Peyer's patch (tissue), 4 donors: ENCODE results near the gene ESAM. TPM values are rescaled to one million over a fixed set of nuclear protein-coding genes. Genes with fewer than 3 reads are reported as not detected.
A peak's percentile ranks its signal among the peaks of the same experiment; 100 is the strongest.

ENCODE experiments used
- DNase-seq, 3 donors: peaks; one replicate each; pipeline ENCODE4 v3.0.0-alpha.2; 2017 to 2019
- H3K27ac ChIP-seq, 4 donors: fragments of 200-600 bp; sonication (generic); one replicate each; pipeline ENCODE4 v1.5.1; 2016 to 2019
- H3K27me3 ChIP-seq, 2 donors: fragments of 200-600 bp; sonication (generic); one replicate each; pipeline ENCODE4 v1.5.1; 2019
- H3K36me3 ChIP-seq, 3 donors: fragments of 200-600 bp; sonication (generic); one replicate each; pipeline ENCODE4 v1.5.1; 2016 to 2019
- H3K4me1 ChIP-seq, 4 donors: fragments of 200-600 bp; sonication (generic); one replicate each; pipeline ENCODE4 v1.5.1; 2016 to 2019
- H3K4me3 ChIP-seq, 4 donors: fragments of 200-600 bp; sonication (generic); 1 replicate in 3 of 4; 2 replicates in 1 of 4; pipeline ENCODE4 v1.5.1; 2016 to 2019; ENCODE audit warnings: mild to moderate bottlenecking in 1 of 4
- H3K9me3 ChIP-seq, 4 donors: fragments of 200-600 bp; sonication (generic); one replicate each; pipeline ENCODE4 v1.5.1; 2016 to 2019; ENCODE audit warnings: mild to moderate bottlenecking in 1 of 4
- POLR2A ChIP-seq, 2 donors: fragments of 450-650 bp; IDR thresholded peaks; one replicate each; pipeline ENCODE4 v1.5.1; 2017; ENCODE audit warnings: antibody characterized with exemption in 2 of 2, mild to moderate bottlenecking in 2 of 2, moderate library complexity in 2 of 2
- total RNA-seq, 4 donors: library from RNA; depleted of rRNA; stranded (reverse); fragments of >200 nt; gene quantifications; one replicate each; pipeline ENCODE4 v1.1.0, GENCODE V29; 2016
- TF ChIP-seq, protein P1 (sequence below), 6 experiments: fragments of 450-650 bp in 4 of 6; fragments of 200-600 bp in 2 of 6; sonication (generic) in 1 of 6; IDR thresholded peaks; one replicate each; pipeline ENCODE4 v1.5.1; 2017 to 2019; ENCODE audit warnings: antibody characterized with exemption in 6 of 6, mild to moderate bottlenecking in 3 of 6, moderate library complexity in 1 of 6

The ESAM gene
- total RNA-seq, 4 donors from 2014 or later: 1.2 to 11.1 (median 6.6) TPM

DNA sequence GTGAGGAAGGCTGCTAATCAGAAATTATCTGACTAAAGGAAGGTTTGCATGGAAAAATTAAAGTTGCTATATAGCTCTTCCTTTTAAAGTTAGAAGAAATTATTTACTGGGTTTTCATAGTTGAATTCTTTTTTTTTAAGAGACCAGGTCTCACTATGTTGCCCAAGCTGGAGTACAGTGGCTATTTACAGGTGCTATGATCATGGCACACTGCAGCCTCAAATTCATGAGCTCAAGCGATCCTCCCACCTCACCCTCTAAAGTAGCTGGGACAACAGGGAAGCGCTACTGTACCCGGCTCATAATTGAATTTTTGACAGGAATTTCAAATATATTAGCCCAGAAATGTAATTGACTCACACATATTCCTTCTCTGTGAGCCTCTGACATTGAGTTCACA lies 34.2 kb upstream of the ESAM start:
- DNase-seq: no peak
- Histone ChIP-seq H3K27me3 (no peaks in the 10 kb centered on the region), H3K4me3 (no peak overlapping the region), H3K9me3 (no peaks in the 10 kb centered on the region), H3K27ac (no peak overlapping the region), H3K36me3 (no peaks in the 10 kb centered on the region), H3K4me1 (peaks cover 0 to 21% (median 5%) of the 10 kb centered on the region in 4 donors)
- TF ChIP-seq POLR2A (IDR thresholded peaks at IDR 0.05): no peak
- TF ChIP-seq, protein P1, sequence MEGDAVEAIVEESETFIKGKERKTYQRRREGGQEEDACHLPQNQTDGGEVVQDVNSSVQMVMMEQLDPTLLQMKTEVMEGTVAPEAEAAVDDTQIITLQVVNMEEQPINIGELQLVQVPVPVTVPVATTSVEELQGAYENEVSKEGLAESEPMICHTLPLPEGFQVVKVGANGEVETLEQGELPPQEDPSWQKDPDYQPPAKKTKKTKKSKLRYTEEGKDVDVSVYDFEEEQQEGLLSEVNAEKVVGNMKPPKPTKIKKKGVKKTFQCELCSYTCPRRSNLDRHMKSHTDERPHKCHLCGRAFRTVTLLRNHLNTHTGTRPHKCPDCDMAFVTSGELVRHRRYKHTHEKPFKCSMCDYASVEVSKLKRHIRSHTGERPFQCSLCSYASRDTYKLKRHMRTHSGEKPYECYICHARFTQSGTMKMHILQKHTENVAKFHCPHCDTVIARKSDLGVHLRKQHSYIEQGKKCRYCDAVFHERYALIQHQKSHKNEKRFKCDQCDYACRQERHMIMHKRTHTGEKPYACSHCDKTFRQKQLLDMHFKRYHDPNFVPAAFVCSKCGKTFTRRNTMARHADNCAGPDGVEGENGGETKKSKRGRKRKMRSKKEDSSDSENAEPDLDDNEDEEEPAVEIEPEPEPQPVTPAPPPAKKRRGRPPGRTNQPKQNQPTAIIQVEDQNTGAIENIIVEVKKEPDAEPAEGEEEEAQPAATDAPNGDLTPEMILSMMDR (IDR thresholded peaks at IDR 0.05): no peak

- DNase-seq: peak in 1 of 3 donors; percentile 68
- no peak for TF ChIP-seq POLR2A (IDR thresholded peaks at IDR 0.05)
- TF ChIP-seq, protein P1 (IDR thresholded peaks at IDR 0.05): peak; percentile 20 to 65 (median 57)
- H3K36me3 ChIP-seq: no peaks in the 10 kb centered on the region
Observed at GRCh38 chr11:124793466-124794278, 31.6 kb upstream of the ESAM start.

GRCh38 chr11:124791626-124792341 lies 29.7 kb upstream of the ESAM start:
- Histone ChIP-seq H3K4me3 (no peak overlapping the region), H3K36me3 (no peaks in the 10 kb centered on the region), H3K27me3 (no peaks in the 10 kb centered on the region), H3K27ac (no peak overlapping the region), H3K9me3 (no peaks in the 10 kb centered on the region), H3K4me1 (peaks cover 0 to 6% (median 0%) of the 10 kb centered on the region in 4 donors)
- no peak for DNase-seq
- no peak for TF ChIP-seq POLR2A (IDR thresholded peaks at IDR 0.05)
- TF ChIP-seq, protein P1 (IDR thresholded peaks at IDR 0.05): no peak

More at GRCh38 chr11:124793466-124794278, 31.6 kb upstream of the ESAM start:
- no peaks in the 10 kb centered on the region for H3K27me3 ChIP-seq
- H3K4me3 ChIP-seq: no peak overlapping the region
- no peak overlapping the region for H3K27ac ChIP-seq
- H3K9me3 ChIP-seq: no peaks in the 10 kb centered on the region
- peaks cover 0 to 10% (median 2%) of the 10 kb centered on the region in 4 donors for H3K4me1 ChIP-seq

DNA sequence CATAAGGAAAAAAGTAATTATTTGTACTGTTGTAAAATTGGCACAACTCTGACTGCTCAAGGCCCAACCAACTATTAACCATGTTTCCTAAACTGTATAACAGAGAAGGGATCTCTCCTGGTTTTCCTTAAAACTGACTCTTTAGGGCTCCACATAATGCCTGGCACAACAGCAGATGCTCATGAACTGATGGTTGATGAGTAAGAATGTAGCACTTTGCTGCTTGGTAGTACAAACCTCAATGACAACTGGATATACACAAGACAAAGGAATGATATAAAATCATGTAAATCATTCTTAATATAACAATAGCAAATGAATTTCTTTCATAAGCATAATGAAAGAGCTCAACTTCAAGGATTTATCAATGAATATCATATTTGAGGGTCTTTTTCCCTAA lies 26.4 kb upstream of the ESAM start:
- H3K27ac ChIP-seq: no peak overlapping the region
- DNase-seq: no peak

GRCh38 chr11:124784051-124784450 lies 22.0 kb upstream of the ESAM start:
- no peak for DNase-seq
- TF ChIP-seq POLR2A (IDR thresholded peaks at IDR 0.05): no peak
- TF ChIP-seq, protein P1 (IDR thresholded peaks at IDR 0.05): no peak
- Histone ChIP-seq H3K4me3 (no peak overlapping the region), H3K27ac (no peak overlapping the region), H3K9me3 (no peaks in the 10 kb centered on the region), H3K36me3 (no peaks in the 10 kb centered on the region), H3K27me3 (no peaks in the 10 kb centered on the region), H3K4me1 (no peaks in the 10 kb centered on the region)

More for the DNA sequence above, 26.4 kb upstream of the ESAM start:
- no peak for TF ChIP-seq POLR2A (IDR thresholded peaks at IDR 0.05)
- TF ChIP-seq, protein P1 (IDR thresholded peaks at IDR 0.05): no peak
- H3K9me3 ChIP-seq: no peaks in the 10 kb centered on the region
- H3K36me3 ChIP-seq: no peaks in the 10 kb centered on the region
- no peaks in the 10 kb centered on the region for H3K27me3 ChIP-seq
- H3K4me1 ChIP-seq: peaks cover 0 to 6% (median 0%) of the 10 kb centered on the region in 4 donors
- H3K4me3 ChIP-seq: no peak overlapping the region
